Stimulated activated CD8-positive, alpha-beta memory T cell treated with anti-CD3 and anti-CD28 coated beads, Interleukin-7, amount 100 ng/mL, for 1 hour (primary cell): ENCODE data around the gene PMM1.
"Not testable (repeated sequence)": the region's sequence is repeated elsewhere in the genome, so short reads cannot be mapped to it uniquely, and the experiment has no call there.

Experiments
- DNase-seq, 2 donors: peaks; one replicate each; pipeline ENCODE4 v3.0.0-alpha.2; 2020; ENCODE audit warnings: low read depth in 2 of 2

PMM1 gene

DNA sequence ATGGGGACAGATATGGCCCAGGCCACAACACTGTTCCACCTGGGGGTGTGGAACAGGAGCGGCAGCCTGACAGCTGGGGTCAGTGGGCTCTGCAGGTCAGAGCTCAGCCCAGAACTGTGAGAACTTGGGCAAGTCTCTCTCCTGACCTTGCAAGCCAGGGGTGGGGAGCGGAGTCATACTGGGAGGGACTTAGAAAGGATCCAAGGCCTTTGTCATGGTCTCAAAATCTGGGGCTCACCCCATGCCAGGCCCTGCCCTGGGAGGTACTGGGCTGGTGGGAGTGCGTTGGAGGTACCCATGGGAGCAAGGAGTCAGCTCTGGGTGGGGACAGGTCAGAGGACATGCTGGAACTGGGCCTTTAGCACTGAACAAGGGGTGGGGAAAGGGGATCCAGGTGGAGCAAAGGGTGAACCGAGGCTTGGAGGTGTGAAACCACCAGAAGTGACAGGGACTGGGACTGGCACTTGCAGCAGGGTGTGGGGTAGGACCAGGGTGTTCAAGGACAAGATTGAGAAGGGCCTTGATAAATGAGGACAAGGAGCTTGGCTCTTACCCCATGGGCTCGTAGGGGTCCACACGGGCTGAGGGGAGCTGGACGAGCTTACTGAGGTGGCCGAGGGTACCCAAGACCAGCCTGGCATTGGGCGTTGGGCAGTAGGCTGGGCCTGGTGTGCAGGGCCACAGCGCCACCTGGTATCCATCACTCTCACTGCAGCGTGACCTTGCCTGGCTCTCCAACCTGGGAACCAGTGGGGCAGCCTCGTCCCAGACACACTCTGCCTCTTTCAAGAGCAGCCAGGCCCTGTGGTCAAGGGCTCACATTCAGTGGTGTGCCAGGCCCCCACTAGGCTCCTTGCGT lies 7.4 kb upstream of the PMM1 start:
- DNase-seq, result no peak

DNA sequence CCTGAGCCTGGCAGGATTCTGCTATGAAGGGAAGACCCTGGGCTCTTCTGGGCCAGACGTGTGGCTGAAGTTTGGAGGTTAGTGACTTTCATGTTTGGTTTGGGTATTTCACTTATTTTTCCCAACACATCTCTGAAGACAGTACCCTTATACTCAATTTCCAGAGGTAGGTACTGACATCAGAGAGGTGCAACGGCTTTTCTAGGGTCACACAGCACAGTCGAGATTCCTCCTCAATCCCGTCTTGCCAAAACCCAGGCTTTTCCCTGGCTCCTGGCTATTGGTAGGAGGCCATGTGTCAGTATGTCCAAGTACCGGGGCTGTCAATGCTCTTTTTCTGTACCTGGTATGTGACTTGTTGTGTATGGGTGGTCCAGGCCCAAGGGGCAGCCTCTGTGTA lies 6.1 kb upstream of the PMM1 start:
- DNase-seq, result no peak

DNA sequence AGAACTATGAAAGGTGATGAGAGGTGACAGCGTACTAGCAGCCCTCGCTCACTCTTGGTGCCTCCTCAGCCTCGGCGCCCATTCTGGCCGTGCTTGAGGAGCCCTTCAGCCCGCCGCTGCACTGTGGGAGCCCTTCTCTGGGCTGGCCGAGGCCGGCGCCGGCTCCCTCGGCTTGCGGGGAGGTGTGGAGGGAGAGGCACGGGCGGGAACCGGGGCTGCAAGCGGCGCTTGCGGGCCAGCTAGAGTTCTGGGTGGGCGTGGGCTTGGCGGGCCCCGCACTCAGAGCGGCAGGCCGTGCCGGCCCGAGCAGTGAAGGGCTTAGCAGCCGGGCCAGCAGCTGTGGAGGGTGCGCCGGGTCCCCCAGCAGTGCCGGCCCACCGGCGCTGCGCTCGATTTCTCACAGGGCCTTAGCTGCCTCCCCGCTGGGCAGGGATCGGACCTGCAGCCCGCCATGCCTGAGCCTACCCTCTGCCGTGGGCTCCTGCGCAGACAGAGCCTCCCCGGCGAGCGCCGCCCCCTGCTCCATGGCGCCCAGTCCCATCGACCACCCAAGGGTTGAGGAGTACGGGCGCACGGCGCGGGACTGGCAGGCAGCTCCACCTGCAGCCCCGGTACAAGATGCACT lies 3.8 kb upstream of the PMM1 start:
- DNase-seq, result not testable (repeated sequence)

DNA sequence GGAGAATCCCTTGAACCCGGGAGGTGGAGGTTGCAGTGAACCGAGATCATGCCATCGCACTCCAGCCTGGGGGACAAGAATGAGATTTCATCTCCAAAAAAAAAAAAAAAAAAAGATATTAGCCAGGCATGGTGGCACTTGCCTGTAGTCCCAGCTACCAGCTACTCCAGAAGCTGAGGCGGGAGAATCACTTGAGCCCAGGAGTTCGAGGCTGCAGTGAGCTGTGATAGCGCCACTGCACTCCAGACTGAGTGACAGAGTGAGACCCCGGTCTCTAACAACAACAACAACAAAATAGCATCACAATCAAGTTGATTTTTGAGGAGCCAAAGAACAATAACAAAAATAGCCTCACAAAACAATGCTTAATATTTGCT lies 2.3 kb downstream of the PMM1 start:
- DNase-seq, result no peak

DNA sequence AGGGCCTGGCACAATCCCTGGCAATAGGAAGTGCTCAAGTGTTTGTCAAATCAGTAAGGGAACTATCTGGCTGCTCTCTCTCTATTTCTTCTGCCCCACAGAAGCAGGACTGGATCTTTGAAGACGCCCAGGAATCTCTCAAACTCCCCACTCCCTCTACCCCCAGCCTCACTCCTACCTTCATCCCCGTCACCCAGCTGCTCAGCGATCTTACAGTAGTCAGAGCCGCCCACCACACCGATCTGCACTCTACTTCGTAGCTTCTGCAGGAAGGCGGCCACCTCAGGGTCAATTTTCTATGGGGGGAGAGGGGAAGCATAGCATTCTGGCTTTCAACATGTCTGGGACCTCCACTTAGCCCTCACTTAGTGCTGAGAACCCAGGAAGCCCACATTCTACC lies 3.7 kb downstream of the PMM1 start:
- no peak for DNase-seq

DNA sequence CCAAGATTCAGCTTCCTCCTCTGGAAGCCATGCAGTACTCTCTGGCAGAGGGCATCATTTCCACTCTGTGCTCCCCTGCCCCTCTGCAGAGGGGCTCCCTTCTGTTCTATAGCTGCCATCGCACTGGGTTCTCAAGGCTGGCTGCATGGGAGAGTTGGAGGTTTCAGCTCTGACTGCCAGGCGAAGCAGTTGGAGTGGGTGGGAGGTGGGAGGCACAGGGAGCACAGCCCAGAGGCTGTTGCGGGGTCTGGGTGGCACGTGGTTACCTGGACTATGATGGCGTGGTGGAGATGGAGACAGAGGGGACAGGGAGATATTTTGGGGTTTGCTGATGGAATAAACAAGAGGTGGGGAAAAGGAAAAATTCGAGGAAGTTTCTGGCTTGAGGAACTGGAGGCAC lies 4.8 kb downstream of the PMM1 start:
- no peak for DNase-seq

DNA sequence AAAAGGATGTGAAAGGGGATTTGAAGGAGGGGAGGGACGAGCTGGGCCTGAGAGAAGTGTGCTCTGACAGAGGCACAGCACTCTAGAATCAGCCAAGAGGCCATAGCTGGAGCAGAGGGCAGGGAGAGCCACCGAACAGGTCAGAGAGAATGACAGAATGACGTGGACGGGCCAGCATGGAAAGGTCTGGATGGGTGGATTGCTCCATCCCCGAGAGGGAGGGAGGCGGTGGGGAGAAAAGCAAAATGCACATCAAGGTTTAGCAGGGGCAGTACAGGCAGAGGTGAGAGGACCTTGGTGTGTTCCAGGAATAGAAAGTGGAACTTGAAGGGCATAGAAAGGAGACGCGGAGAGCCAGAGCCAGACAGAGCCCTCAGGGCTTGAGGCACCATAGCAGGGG lies 6.9 kb downstream of the PMM1 start:
- no peak for DNase-seq

DNA sequence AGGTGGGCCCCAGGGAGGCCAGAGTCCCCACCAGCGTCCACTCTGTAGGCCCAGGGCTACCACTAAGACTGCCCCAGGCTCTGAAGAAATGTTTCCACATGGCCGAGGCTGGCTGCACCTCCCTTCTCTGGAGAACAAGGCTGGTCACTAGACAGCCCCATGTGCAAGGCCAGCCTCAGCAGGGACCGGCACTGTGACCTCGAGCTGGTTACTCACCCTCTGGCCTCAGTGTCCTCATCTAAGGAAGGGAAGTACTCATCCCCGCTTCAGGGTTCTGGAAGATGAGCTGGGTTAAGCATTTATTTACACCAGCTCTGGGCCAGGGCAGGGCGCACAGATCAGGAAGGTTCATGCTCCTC lies 9.7 kb downstream of the PMM1 start:
- no peak for DNase-seq

DNA sequence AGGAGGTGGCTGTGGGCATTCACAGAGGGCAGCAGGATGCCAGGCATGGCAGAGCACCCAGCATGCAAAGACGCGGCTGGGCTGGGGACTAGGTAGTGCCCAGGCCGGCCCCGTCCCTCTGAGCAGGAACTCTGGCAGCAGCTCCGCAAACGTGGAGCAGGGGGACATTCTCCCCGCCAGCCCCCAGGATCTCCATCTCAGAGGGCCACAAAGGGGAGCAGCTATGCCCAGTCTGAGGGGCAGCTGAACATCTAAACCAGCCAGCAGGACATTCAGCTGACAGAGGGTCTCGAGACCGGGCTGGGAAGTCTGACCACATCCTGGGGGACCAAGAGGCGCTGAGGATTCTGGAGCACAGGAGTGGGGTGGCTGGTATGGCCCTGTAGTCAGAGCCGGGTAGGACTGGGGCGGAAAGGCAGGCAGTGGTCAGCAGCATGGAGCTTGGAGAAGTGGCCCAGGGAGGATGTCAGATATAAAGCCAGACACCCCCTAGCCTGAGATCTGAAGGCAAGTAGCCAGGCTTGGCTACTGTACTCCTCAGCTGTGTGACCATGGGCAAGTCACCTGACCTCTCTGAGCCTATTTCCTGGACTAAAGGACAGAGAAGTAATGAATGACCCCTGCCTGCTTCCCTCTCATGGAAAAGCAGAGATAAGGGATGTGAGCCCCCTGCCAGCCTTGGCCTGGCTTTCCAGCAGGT lies 10.2 kb downstream of the PMM1 start:
- DNase-seq, result no peak

DNA sequence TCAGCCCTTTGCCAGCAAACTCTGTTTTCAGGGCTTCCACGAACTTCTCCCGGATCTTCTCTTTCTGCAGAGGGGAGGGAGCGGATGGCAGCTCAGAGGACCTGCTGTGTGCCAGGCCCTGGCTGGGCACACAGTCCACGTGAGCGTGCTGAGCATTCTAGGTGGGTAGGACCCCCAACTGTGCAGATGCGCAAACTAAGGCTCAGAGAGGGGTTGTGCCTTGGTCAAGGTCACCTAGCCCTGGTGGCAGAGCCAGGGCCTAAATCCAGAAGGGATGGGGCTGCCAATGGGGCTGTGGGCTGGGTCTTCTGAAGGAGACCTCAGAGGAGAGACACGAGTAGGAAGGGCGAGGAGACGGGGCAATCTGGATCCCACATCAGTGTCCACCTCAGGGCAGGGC lies 10.8 kb downstream of the PMM1 start:
- no peak for DNase-seq

DNA sequence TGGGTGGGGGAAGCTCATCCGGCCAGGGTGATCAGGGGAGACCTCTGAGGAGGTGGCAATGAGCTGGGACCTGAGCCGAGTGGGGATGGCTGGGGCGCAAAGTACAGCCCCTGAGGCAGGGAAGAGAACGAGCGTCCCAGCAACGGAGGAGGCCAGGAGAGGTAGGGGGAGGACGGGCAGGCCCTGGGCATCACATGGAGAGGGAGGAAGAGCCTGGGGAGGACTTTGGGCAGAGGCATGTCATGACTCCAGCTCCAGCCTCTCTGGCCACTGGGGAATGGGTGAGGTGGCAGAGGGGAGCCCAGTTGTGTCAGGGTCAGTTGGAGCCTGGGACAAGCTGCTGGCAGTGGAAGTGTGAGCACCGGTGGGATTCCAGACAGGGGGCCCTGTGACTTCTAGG lies 11.5 kb downstream of the PMM1 start:
- no peak for DNase-seq

DNA sequence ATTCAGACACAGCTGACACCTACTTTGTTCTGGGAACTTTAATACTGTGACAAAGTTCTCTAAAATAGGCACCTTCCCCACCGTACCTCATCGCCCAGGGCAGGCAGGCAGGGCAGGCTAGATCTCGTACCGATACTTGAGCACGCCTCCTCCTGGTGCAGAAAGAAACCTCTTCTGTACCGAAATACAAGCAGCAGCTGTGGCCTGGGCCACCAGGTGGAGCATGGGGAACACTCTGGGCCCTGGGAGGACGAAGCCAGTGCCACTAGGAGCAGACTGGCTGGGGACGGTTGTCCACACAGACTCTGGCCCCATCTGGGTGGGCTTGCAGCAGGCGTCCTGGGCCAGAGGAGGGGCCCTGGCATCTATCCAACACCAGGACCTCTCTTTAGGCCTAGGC lies 12.8 kb downstream of the PMM1 start:
- DNase-seq, result no peak

DNA sequence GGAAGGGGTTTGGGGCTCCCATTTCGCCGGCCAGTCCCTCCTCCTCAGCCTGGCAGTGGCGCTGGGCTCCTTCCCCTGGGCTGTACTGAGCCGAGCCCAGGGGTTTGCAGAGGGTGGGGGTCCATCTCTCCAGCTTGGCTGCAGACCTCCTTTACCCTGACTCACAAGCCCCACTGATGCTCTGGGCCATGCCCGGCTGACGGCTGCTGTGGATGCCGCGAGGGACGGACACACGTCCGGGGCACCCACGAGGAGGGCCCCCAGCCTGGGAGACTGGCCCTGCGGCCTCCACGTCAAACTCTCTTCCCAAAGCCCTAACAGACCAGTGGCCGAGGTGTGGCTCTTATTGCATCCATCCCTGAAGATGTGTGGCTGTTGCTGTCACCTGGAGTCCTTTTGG lies 14.1 kb downstream of the PMM1 start:
- no peak for DNase-seq

DNA sequence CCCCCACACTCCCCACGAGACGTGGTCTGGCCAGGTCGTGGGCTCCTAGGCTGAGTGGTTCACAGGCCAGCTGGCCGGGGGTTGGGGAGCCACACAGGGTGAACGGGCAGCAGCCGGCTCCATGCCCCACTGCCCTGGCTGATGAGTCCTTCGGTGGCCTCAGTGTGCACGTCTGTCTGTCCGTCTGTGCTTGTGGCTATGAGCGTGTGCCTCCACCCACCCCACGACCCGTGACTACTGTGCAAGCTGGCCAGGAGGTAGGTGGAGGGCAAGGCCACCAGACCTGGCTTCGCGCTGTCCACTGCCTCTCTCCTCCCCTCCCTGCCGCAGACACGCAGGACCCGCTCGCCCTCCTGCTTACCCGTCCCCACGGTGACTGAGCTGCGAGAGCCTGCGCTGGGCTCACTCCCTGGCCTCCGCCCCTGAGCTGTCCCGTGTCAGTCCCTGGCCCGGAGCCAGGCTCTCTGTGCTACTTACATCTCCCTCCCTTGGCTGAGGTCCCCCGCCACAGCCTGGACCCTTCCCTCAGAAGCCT lies 14.7 kb downstream of the PMM1 start:
- no peak for DNase-seq

DNA sequence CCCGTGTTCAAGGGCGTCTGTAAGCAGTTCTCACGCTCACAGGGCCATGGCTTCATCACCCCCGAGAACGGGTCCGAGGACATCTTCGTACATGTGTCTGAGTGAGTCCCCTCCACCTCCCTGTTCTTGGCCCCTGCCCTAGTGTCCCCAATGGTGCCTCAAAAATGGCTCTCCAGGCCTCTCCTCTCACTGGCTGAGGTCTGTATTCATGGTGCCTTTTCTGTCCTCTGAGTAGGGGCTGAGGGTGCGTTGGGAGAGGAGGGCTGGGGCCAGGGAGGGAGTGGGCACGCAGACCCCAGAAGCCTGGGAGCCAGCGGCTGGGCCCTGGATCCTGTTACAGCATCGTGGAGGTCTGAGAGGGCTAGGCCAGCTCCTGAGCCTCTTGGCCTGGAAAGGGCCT lies 16.0 kb downstream of the PMM1 start:
- DNase-seq, result no peak

DNA sequence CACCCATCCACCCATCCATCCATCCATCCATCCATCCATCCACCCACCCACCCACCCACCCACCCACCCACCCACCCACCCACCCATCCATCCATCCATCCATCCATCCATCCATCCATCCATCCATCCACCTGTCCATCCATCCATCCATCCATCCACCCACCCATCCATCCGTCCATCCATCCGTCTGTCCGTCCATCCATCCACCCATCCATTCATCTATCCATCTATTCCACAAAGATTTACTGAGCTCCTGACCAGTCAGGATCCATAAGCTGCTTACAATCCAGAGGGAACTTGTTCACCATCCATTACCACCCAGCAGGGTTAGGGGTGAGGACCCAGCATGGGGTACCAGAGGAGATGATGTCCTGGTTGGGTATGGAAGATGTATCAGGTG lies 17.3 kb downstream of the PMM1 start:
- DNase-seq, result not testable (repeated sequence)

DNA sequence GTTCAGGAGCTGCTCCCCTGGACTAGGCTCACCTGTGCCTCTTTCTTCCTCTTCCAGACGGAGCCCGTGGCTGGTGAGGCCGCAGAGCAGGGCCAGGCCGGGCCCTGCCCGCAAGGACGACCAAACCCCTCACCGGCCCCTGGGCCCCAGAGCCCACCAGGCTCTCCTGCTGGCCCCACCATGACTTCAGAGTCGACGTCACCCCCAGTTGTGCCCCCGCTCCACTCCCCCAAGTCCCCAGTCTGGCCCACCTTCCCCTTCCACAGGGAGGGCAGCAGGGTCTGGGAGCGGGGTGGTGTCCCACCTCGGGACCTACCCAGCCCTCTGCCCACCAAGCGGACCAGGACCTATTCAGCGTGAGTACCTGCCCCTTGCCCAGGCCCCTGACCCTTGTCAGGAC lies 17.9 kb downstream of the PMM1 start:
- no peak for DNase-seq

DNA sequence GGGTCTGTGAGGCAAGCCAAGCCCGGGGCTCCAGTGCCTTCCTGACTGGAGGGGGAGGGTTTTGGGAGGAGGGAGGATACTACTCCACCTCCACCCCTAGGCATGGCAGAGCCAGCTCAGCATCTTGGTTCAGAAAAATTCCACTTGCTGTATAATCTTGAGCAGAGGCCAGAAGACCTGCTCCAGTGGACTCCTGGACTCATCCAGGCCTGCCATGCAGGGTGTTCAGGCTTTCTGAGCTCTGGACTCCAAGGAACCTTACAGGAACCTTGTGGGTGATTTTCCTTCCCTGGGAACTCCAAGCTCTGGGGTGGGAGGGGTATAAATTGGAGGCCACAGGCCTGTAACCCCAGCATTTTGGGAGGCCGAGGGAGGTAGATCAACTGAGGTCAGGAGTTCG lies 19.4 kb downstream of the PMM1 start:
- DNase-seq, result no peak

DNA sequence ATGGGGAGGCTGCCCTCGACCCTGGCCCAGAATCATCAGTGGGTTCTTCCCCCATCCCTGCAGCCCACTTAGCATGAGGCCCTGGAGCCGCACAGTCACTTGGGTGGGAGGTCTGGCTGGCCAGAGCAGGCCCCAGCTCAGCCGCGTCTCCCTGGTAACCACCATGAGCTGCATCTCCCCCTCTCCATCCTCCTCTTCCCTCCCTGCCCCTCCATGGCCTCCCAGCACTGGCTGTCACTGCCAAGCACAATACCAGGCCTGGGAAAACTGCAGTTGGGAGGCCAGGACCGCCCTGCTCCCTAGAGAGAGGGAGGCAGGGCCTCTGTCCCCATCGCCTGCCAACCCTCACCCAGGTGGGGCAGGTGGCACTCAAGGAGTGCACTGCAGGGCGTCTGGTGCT lies 20.8 kb downstream of the PMM1 start:
- DNase-seq, result no peak

DNA sequence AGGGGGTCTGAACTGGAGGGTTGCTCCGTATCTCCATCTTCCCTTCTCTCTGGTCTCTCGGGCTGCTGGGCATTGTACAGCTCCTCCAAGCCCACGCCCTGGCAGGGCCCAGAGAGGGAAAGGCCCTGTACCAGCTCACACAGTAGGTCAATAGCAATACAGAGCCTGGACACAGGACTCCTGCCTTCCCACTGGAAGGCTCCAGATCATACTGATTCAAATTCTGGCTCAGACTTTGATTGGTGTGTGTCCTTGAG lies 22.2 kb downstream of the PMM1 start:
- DNase-seq, result no peak

DNA sequence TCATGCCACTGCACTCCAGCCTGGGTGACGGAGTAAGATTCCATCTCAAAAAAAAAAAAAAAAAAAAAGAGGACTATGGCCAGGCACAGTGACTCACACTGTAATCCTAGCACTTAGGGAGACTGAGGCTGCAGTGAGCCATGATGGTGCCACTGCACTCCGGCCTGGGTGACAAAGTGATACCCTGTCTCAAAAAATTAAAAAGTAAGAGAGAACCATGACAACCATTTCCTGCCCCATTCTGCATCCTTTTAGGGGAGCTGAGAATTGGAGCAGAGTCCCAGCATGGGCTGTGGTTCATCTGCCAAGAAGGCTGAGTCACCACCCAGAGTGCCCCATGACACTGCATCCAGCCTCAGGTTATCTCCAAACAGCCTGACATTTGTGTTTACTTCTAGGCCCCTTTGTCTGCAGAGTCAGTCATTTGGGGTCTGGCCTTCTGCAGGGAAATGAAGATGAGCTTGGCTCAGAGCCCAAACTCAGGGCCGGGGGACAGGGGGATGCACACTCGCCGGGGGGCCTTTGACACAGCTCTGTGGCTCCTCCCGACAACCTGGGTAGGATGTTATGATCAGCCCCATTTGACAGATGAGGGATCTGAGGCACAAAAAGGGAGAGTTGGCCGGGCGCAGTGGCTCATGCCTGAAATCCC lies 24.1 kb downstream of the PMM1 start:
- no peak for DNase-seq

DNA sequence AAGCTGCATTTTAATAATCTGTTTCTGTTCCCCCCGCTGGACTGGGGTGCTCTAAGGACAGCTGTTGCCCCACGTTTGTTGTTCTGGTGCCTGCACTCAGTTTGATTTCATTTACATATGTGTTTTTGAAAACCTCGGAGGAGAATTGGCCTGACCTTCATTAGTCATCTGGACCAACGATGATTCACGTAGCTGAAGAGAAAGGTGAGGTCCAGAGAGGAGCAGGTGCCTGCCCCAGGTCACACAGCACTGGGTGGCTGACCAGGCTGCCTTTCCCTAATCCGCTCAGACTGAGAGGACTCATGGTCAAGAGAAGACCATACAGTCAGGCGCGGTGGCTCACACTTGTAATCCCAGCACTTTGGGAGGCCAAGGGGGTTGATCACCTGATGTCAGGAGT lies 25.1 kb downstream of the PMM1 start:
- DNase-seq, result no peak
